NCI-H82 treated with DMSO at 0.1 percent for 48 hours (cell line): ENCODE results near the gene ZBTB8OS.
"Not testable (repeated sequence)": the region's sequence is repeated elsewhere in the genome, so short reads cannot be mapped to it uniquely, and the experiment has no call there.

Source experiments
- DNase-seq: peaks from one replicate; lab custom pipeline; 2025; ENCODE audit not compliant: unreplicated experiment; lab: John Stamatoyannopoulos, UW

ZBTB8OS gene

GRCh38 chr1:32650752-32651460 lies 556 bp upstream of the ZBTB8OS start, which contains the start of gene RBBP4:
Gene RBBP4, plus strand, starts transcription at chr1:32651208. Its CDS starts 99 bp downstream, at chr1:32651307.
- DNase-seq = peak; percentile 98

GRCh38 chr1:32647308-32648134 lies 2.8 kb downstream of the ZBTB8OS start:
- DNase-seq = no peak

GRCh38 chr1:32644426-32644825 lies 5.9 kb downstream of the ZBTB8OS start:
- DNase-seq = no peak

- DNase-seq = not testable (repeated sequence)
Observed at GRCh38 chr1:32642292-32642827, 8.0 kb downstream of the ZBTB8OS start.

GRCh38 chr1:32639489-32640075 lies 10.8 kb downstream of the ZBTB8OS start:
- no peak for DNase-seq

- DNase-seq = no peak
Observed at GRCh38 chr1:32636914-32637645, 13.3 kb downstream of the ZBTB8OS start.

- DNase-seq = no peak
Observed at GRCh38 chr1:32635508-32636277, 14.7 kb downstream of the ZBTB8OS start.

- DNase-seq = no peak
Observed at GRCh38 chr1:32632829-32633228, 17.5 kb downstream of the ZBTB8OS start.

- not testable (repeated sequence) for DNase-seq
Observed at GRCh38 chr1:32630173-32630572, 20.2 kb downstream of the ZBTB8OS start.

GRCh38 chr1:32627596-32628162 lies 22.7 kb downstream of the ZBTB8OS start:
- no peak for DNase-seq

GRCh38 chr1:32626176-32626575 lies 24.2 kb downstream of the ZBTB8OS start:
- no peak for DNase-seq

- no peak for DNase-seq
Observed at GRCh38 chr1:32623775-32624174, 26.6 kb downstream of the ZBTB8OS start.

- DNase-seq = no peak
Observed at GRCh38 chr1:32622806-32623681, 27.3 kb downstream of the ZBTB8OS start.

- DNase-seq = no peak
Observed at GRCh38 chr1:32622205-32622604, 28.1 kb downstream of the ZBTB8OS start.

- DNase-seq = no peak
Observed at GRCh38 chr1:32619701-32620485, 30.5 kb downstream of the ZBTB8OS start.

GRCh38 chr1:32618673-32619221 lies 31.6 kb downstream of the ZBTB8OS start:
- peak; percentile 8 for DNase-seq

- no peak for DNase-seq
Observed at GRCh38 chr1:32613472-32613871, 36.9 kb downstream of the ZBTB8OS start.
